Spinal cord (tissue), 10 donors: ENCODE results near the gene NPHP4. TPM values are rescaled to one million over a fixed set of nuclear protein-coding genes. Genes with fewer than 3 reads are reported as not detected.

Experiments
- DNase-seq, 6 donors: peaks; one replicate each; pipeline versions ENCODE4 v3.0.0 to v3.0.0-alpha.2; 2013 to 2015; ENCODE audit warnings: low spot score in 6 of 6, low read depth in 4 of 6
- H3K27ac ChIP-seq: one replicate; pipeline ENCODE4 v1.5.1; 2013; ENCODE audit warnings: low read depth, low read length, control low read depth
- H3K27me3 ChIP-seq: one replicate; pipeline ENCODE4 v1.6.1; 2013; ENCODE audit warnings: low read length; ENCODE audit not compliant: control insufficient read depth, insufficient read depth
- H3K36me3 ChIP-seq: one replicate; pipeline ENCODE4 v1.6.1; 2013; ENCODE audit warnings: low read length; ENCODE audit not compliant: control insufficient read depth, insufficient read depth
- H3K4me1 ChIP-seq: one replicate; pipeline ENCODE4 v1.6.1; 2013; ENCODE audit warnings: low read length; ENCODE audit not compliant: control insufficient read depth, insufficient read depth
- H3K4me3 ChIP-seq: one replicate; pipeline ENCODE4 v1.5.1; 2013; ENCODE audit warnings: low read depth, low read length, control low read depth
- H3K9me3 ChIP-seq: one replicate; pipeline ENCODE4 v1.6.1; 2013; ENCODE audit warnings: low read length; ENCODE audit not compliant: control insufficient read depth, insufficient read depth
- WGBS: methylation state at CpG from one replicate; pipeline ENCODE4 v1.1.5; 2013; ENCODE audit warnings: missing lambda C conversion rate; ENCODE audit not compliant: insufficient coverage; 5-methylcytosine and 5-hydroxymethylcytosine counted together
- polyA plus RNA-seq, 2 donors: library from polyadenylated mRNA; unstranded; fragments of 120-200 nt; gene quantifications; one replicate each; pipeline ENCODE4 v1.2.1, GENCODE V29; 2013; ENCODE audit not compliant: insufficient read length in 2 of 2
- total RNA-seq, 2 donors: library from RNA; depleted of rRNA in 1 of 2; stranded (reverse); fragments of 120-200 nt in 1 of 2; fragments of >200 nt in 1 of 2; gene quantifications; one replicate each; pipeline versions ENCODE4 v1.2.3 to v1.2.4, GENCODE V29; 2013 to 2014
- donor health status: healthy.

The NPHP4 gene
- total and polyA plus RNA-seq, 4 donors = 8.0 to 19.2 (median 13.3) TPM

DNA sequence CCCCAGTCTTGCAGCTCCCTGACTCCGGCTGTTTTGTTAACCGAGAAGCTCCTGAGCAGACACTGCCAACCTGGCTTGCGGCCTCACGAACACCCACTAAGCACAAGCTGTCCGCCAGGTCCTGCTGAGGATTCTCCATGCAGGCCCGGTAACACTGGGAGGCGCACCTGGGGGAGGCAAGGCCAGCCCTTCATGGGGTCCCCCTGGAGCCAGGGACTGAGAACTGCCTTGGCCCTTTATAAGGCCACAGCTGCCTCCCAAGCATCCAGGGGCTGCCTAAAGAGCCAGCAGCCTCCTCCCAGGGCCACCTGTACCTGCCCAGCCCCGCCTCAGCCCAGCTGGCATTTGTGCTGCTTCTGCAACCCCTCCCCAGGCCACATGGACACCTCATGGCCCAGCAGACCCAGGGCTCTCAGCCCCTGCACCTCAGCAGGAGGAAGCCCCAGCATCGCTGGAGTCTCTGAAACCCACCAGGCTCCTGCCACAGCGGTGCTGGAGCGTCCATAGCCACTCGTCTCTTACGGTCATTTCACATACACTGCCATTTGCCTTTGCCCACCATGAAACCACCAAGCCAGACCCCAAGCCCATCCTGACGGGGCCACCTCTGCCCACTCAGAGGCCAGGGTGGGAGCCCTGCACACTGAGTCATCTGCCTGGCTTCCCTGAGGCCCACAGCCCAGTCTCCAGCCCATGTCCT lies 82.5 kb downstream of the NPHP4 start:
- peaks cover 17% of the 10 kb centered on the region for H3K4me1 ChIP-seq
- H3K27ac ChIP-seq = no peak overlapping the region
- no peak for DNase-seq
- H3K36me3 ChIP-seq = peaks cover 68% of the 10 kb centered on the region
- WGBS = 94% methylated on average over 14 of the region's 14 CpGs
- H3K27me3 ChIP-seq = no peaks in the 10 kb centered on the region
- H3K4me3 ChIP-seq = no peak overlapping the region
- H3K9me3 ChIP-seq = no peaks in the 10 kb centered on the region

DNA sequence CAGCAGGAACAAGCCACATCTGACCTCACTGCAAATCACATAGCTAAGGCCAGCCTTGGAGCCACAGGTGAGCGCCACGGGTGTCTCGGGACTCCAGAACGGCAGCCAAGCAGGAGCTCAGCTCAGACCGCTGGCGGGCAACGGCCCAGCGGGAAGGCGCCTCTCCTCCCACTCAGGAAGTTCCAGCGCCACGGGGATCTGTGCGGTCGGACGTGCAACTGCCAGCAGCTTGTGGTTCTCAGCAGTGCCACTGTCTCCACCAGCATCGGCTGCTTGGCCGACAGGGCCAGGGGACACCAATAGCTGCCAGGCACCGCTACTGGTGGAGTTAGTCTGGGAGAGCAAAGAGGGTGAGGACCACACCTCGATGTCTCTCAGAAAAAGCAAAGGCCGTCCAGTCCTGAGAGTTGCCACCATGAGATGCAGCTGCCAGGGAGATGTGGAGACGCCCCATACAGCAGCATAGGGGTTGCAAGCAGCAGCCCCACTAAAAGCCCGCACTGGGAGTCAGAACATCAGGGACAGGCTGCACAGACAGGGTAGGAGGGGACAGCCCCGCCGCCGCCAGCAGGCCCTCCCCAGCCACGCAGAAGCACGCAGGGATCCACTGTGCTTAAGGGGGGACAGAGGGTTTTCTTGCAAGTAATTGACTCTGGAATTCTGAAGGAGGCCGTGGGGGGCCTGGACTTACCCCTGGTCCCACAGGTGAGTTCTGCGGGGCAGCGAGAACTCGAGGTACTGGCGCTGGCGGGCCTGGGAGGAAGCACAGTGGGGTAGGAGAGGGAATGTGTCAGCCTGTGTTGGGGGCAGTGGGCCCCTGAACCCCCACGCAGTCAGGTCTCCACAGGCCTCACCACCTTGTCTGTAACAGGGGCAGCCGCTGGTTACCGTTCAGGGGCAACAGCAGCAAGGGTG lies 83.5 kb downstream of the NPHP4 start:
- WGBS = 97% methylated on average over 31 of the region's 35 CpGs
- no peaks in the 10 kb centered on the region for H3K9me3 ChIP-seq
- DNase-seq = no peak
- H3K27ac ChIP-seq = no peak overlapping the region
- peaks cover 13% of the 10 kb centered on the region for H3K4me1 ChIP-seq
- no peaks in the 10 kb centered on the region for H3K27me3 ChIP-seq
- H3K4me3 ChIP-seq = no peak overlapping the region
- peaks cover 71% of the 10 kb centered on the region for H3K36me3 ChIP-seq

DNA sequence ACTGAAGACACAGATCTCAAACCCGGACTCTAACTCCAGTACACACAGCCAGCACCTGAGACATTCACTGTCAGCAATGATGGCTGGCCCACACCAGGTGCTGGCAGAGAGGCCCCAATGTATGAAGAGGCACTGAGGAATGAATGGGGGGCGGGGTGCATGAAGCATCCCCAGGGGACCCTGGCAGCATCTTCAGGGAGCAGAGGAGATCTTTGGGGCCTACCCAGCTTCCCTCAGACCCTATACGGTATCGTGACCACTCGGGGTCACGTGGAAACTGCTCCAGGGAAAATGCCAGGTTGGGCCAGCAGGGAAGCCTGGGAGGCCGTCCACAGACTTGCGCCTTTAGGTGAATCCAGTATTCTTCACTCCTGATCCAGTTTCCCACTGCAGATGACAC lies 84.3 kb downstream of the NPHP4 start:
- 96% methylated on average over 8 of the region's 8 CpGs for WGBS
- Histone ChIP-seq H3K27ac (no peak overlapping the region), H3K4me1 (peaks cover 5% of the 10 kb centered on the region), H3K4me3 (no peak overlapping the region), H3K36me3 (peaks cover 69% of the 10 kb centered on the region), H3K9me3 (no peaks in the 10 kb centered on the region), H3K27me3 (no peaks in the 10 kb centered on the region)
- DNase-seq = no peak

DNA sequence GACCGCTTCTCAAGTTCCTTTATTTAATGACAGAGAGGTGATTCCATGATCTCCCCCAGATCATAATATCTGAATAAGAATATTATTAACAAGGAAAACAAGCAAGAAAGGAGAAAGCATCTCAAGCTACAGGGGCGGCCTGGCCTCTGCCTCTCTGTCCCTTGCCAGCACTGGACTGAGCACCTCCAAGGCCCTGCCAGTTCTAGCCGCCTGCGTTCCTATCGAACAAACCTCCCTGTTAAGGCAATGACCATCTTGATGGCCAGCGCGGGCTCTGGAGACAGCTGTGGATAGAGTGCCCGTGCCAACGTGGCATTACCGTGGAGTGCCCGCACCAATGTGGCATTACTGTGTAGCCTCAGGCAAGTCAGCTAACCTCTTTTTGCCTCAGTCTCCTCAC lies 84.8 kb downstream of the NPHP4 start:
- Histone ChIP-seq H3K36me3 (peaks cover 69% of the 10 kb centered on the region), H3K4me3 (no peak overlapping the region), H3K27ac (no peak overlapping the region), H3K27me3 (no peaks in the 10 kb centered on the region), H3K4me1 (peaks cover 5% of the 10 kb centered on the region), H3K9me3 (no peaks in the 10 kb centered on the region)
- 92% methylated on average over 10 of the region's 11 CpGs for WGBS
- no peak for DNase-seq

DNA sequence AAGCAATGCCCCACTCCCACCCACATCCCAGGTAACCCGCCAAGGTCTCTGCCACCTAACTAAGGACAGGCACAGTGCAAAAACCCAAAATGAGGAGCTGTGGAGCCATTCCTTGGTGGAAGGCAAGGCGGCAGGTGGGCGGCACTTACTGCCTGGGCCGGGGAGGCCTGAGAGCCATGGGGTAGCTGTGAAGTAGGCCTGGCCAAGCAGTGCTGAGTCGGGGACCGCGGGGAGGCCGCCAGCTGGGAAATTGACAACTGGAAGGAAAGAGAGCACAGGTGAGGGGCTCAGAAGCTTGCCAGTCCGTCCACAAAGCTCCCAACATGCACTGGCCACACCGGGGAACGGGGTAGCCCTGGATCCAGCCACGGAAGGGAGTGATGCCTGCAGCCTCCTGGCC lies 85.3 kb downstream of the NPHP4 start:
- H3K4me1 ChIP-seq = peaks cover 3% of the 10 kb centered on the region
- no peak overlapping the region for H3K4me3 ChIP-seq
- H3K27me3 ChIP-seq = no peaks in the 10 kb centered on the region
- H3K9me3 ChIP-seq = no peaks in the 10 kb centered on the region
- peaks cover 71% of the 10 kb centered on the region for H3K36me3 ChIP-seq
- WGBS = 97% methylated on average over 7 of the region's 12 CpGs
- DNase-seq = no peak
- H3K27ac ChIP-seq = no peak overlapping the region

DNA sequence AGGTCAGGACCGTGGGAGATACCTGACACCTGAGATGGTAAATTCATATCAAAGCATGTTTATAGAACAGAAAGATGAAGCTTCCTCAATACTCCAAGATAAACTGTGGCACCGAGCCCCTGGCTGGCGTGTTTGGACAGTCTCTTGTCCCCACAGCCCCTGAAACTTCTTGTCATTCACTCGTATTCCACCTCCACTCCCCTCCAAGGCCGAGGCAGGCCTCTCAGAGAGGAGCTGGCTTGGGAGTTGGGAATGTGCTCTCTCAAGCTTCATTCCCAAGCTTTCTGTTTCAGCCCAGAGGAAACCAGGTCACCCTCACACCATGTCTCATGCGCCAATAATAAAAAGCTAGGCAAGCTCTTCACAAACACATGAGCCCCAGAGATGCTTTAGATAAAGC lies 86.1 kb downstream of the NPHP4 start:
- 100% methylated on average over 3 of the region's 6 CpGs for WGBS
- Histone ChIP-seq H3K4me1 (no peaks in the 10 kb centered on the region), H3K27ac (no peak overlapping the region), H3K27me3 (no peaks in the 10 kb centered on the region), H3K9me3 (no peaks in the 10 kb centered on the region), H3K4me3 (no peak overlapping the region), H3K36me3 (peaks cover 64% of the 10 kb centered on the region)
- no peak for DNase-seq

DNA sequence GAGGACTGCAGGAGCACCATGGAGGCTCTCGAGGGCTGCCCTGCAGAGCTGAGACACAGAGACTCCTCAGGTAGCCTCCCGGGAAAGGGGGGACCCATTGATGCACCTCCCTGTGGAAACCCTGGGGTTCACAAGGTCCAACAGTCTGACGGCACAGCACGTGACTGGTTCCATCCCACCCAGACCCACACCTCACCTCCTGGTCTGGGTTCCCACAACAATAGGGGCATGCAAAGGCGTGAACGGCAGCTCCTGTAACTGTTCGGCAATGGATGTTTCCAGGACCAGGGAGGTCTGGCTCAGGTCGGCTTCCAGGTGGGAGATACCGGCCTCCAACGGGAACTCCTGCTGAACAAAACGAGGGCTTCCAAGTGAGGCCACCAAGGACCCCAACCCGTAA lies 86.8 kb downstream of the NPHP4 start:
- Histone ChIP-seq H3K36me3 (peaks cover 57% of the 10 kb centered on the region), H3K27me3 (no peaks in the 10 kb centered on the region), H3K4me3 (no peak overlapping the region), H3K9me3 (no peaks in the 10 kb centered on the region), H3K4me1 (no peaks in the 10 kb centered on the region), H3K27ac (no peak overlapping the region)
- WGBS = 96% methylated on average over 10 of the region's 12 CpGs
- DNase-seq = no peak

DNA sequence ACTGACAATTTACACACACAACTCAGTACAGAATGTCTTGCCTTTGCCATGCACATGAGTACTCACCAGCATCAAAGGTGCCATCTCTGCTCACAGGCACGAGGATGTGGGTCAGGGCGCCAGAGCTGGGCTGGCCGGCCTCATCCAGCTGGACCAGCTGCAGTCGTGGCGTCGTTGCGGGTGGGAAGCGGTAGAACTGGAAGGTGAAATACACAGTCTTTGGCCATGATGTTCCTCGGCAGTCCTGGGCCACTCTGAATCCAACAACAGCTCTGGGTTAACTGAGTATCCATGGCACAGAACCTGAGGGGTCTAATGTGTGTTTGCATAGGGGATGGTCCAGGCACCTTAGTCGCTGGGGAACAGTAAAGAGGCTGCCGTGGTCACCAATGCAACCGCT lies 87.7 kb downstream of the NPHP4 start:
- H3K36me3 ChIP-seq = peaks cover 52% of the 10 kb centered on the region
- no peak overlapping the region for H3K27ac ChIP-seq
- no peaks in the 10 kb centered on the region for H3K4me1 ChIP-seq
- H3K27me3 ChIP-seq = no peaks in the 10 kb centered on the region
- H3K4me3 ChIP-seq = no peak overlapping the region
- WGBS = 76% methylated on average over 12 of the region's 12 CpGs
- no peak for DNase-seq
- H3K9me3 ChIP-seq = no peaks in the 10 kb centered on the region

DNA sequence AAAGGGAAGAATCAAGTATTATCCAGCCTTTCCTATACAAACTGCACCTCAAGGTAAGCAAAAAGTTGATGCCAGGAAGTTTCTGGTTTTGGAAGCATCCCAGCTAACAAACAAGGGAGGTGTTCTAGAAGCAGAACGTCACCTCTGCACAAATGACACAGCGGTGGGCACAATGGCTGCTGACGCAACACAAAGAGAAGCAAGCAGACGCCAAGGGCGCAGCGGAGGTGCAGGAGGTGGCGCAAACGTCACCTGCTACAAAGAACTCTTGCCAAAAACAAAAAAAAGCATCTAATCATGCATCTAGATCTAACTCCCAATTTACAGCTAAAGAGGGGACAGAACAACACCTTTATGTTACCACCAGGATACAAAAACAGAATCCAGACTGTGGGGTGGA lies 88.5 kb downstream of the NPHP4 start:
- no peak for DNase-seq
- H3K36me3 ChIP-seq = peaks cover 43% of the 10 kb centered on the region

DNA sequence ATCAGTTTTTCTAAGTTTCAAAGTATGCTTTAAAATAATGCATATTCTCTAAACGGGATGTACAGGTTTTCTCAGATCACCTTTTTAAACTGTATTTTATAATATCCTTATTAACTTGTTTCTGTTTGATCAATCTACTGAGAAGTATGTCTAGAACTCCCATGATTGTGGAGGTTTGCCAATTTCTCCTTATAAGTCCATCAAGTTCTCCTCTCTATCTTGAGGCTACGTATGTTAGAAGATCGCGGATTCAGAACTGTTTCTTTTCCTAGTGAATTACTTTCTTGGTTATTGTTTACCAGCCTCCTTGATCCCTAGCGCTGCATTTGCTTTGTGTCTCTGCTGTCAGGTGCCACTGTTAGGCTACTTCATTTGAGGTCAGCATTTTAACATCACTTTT lies 89.2 kb downstream of the NPHP4 start:
- DNase-seq = no peak
- H3K27me3 ChIP-seq = no peaks in the 10 kb centered on the region
- peaks cover 42% of the 10 kb centered on the region for H3K36me3 ChIP-seq
- H3K27ac ChIP-seq = no peak overlapping the region
- peaks cover 4% of the 10 kb centered on the region for H3K4me1 ChIP-seq
- 95% methylated on average over 4 of the region's 5 CpGs for WGBS
- no peaks in the 10 kb centered on the region for H3K9me3 ChIP-seq
- no peak overlapping the region for H3K4me3 ChIP-seq

More for the DNA sequence above, 88.5 kb downstream of the NPHP4 start:
- 92% methylated on average over 8 of the region's 8 CpGs for WGBS
- no peaks in the 10 kb centered on the region for H3K4me1 ChIP-seq
- H3K4me3 ChIP-seq = no peak overlapping the region
- no peak overlapping the region for H3K27ac ChIP-seq
- no peaks in the 10 kb centered on the region for H3K27me3 ChIP-seq
- H3K9me3 ChIP-seq = no peaks in the 10 kb centered on the region
